ENCODE results near the gene SUV39H1. TPM values are rescaled to one million over a fixed set of nuclear protein-coding genes. Genes with fewer than 3 reads are reported as not detected.
"Not testable (repeated sequence)": the region's sequence is repeated elsewhere in the genome, so short reads cannot be mapped to it uniquely, and the experiment has no call there.

Gene SUV39H1
- total RNA-seq, 1 donor from 2014 or later = 1.3 TPM

- Histone ChIP-seq H3K27me3 (ENCODE audit: control insufficient read depth, insufficient read depth, low read length) (no peaks in the 10 kb centered on the region), H3K36me3 (ENCODE audit: control insufficient read depth, insufficient read depth, low read length) (no peaks in the 10 kb centered on the region), H3K4me3 (ENCODE audit: low read depth, low read length) (no peak overlapping the region)
- no peak for DNase-seq (ENCODE audit: low read depth)
- no peak for FAIRE-seq
- no peak for TF ChIP-seq CTCF (IDR thresholded peaks at IDR 0.05; ENCODE audit: insufficient read depth, low read length, severe bottlenecking)
Observed at GRCh38 chrX:48664156-48664555, 32.4 kb upstream of the SUV39H1 start.

GRCh38 chrX:48665991-48666390 is 30.5 kb upstream of the SUV39H1 start:
- H3K27me3 ChIP-seq (ENCODE audit: control insufficient read depth, insufficient read depth, low read length) = no peaks in the 10 kb centered on the region
- TF ChIP-seq CTCF (IDR thresholded peaks at IDR 0.05; ENCODE audit: insufficient read depth, low read length, severe bottlenecking) = no peak
- FAIRE-seq (no peak), DNase-seq (ENCODE audit: low read depth) (peak; percentile 3)
- H3K36me3 ChIP-seq (ENCODE audit: control insufficient read depth, insufficient read depth, low read length) = no peaks in the 10 kb centered on the region
- H3K4me3 ChIP-seq (ENCODE audit: low read depth, low read length) = no peak overlapping the region

GRCh38 chrX:48666649-48667048 is 29.9 kb upstream of the SUV39H1 start:
- FAIRE-seq (no peak), DNase-seq (ENCODE audit: low read depth) (no peak)
- Histone ChIP-seq H3K4me3 (ENCODE audit: low read depth, low read length) (no peak overlapping the region), H3K36me3 (ENCODE audit: control insufficient read depth, insufficient read depth, low read length) (no peaks in the 10 kb centered on the region), H3K27me3 (ENCODE audit: control insufficient read depth, insufficient read depth, low read length) (no peaks in the 10 kb centered on the region)
- TF ChIP-seq CTCF (IDR thresholded peaks at IDR 0.05; ENCODE audit: insufficient read depth, low read length, severe bottlenecking) = no peak

GRCh38 chrX:48667509-48667908 is 29.0 kb upstream of the SUV39H1 start:
- H3K36me3 ChIP-seq (ENCODE audit: control insufficient read depth, insufficient read depth, low read length) = no peaks in the 10 kb centered on the region
- H3K4me3 ChIP-seq (ENCODE audit: low read depth, low read length) = no peak overlapping the region
- TF ChIP-seq CTCF (IDR thresholded peaks at IDR 0.05; ENCODE audit: insufficient read depth, low read length, severe bottlenecking) = no peak
- FAIRE-seq = no peak
- no peak for DNase-seq (ENCODE audit: low read depth)
- H3K27me3 ChIP-seq (ENCODE audit: control insufficient read depth, insufficient read depth, low read length) = no peaks in the 10 kb centered on the region

GRCh38 chrX:48668187-48668586 is 28.3 kb upstream of the SUV39H1 start:
- not testable (repeated sequence) for FAIRE-seq; H3K4me3 ChIP-seq (ENCODE audit: low read depth, low read length); DNase-seq (ENCODE audit: low read depth); H3K36me3 ChIP-seq (ENCODE audit: control insufficient read depth, insufficient read depth, low read length); H3K27me3 ChIP-seq (ENCODE audit: control insufficient read depth, insufficient read depth, low read length)

- FAIRE-seq (no peak), DNase-seq (ENCODE audit: low read depth) (peak; percentile 68)
- H3K36me3 ChIP-seq (ENCODE audit: control insufficient read depth, insufficient read depth, low read length) = no peaks in the 10 kb centered on the region
- no peak for TF ChIP-seq CTCF (IDR thresholded peaks at IDR 0.05; ENCODE audit: insufficient read depth, low read length, severe bottlenecking)
- H3K27me3 ChIP-seq (ENCODE audit: control insufficient read depth, insufficient read depth, low read length) = no peaks in the 10 kb centered on the region
- H3K4me3 ChIP-seq (ENCODE audit: low read depth, low read length) = peak overlapping the region; percentile 67
Observed at GRCh38 chrX:48676106-48676892, 20.2 kb upstream of the SUV39H1 start.
